ENCODE results near the gene CEP112. TPM values are rescaled to one million over a fixed set of nuclear protein-coding genes. Genes with fewer than 3 reads are reported as not detected.
A peak's percentile ranks its signal among the peaks of the same experiment; 100 is the strongest.

Gene CEP112
- total and polyA plus RNA-seq, 2 of the 13 experiments (the other 11 are each of a cell fraction or from before 2014, with no cell fraction given): 1.2 to 3.4 TPM

DNA sequence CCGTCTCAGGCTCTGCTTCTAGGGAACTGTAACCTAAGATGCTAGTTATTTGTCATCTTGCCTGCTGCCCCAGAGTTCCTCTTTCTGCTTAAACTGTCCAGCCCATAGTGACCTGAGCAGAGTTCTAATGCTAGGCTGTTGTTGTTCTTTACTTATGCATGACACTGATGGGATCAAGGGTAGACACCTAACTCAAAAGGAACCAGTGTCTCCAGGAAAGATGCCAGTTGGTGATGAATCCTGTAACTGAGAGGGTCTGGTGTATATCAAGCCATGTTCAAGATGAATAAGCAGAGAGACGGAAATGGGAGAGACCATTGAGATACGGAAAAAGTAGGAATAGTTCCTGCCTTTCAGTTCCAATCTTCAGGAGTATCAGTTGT lies 23.6 kb upstream of the CEP112 start:
- Histone ChIP-seq H3K4me2 (ENCODE audit: low read depth, low read length) (no peak overlapping the region), H4K20me1 (ENCODE audit: insufficient read depth, low read length) (peaks cover 4% of the 10 kb centered on the region), H3K79me2 (ENCODE audit: insufficient read depth, low read length) (peaks cover 2% of the 10 kb centered on the region), H3K4me3 (replicated peaks in 1 of 3; ENCODE audit: insufficient read depth in 1 of 3, low read depth in 2 of 3, low read length in 3 of 3) (no peak overlapping the region), H3K36me3 (replicated peaks in 1 of 2; ENCODE audit: control insufficient read depth in 1 of 2, insufficient read depth in 2 of 2, low read length in 2 of 2) (peaks cover 30 to 80% of the 10 kb centered on the region in 2 experiments), H3K9ac (ENCODE audit: insufficient read depth, low read depth, low read length) (no peak overlapping the region), H3K9me3 (ENCODE audit: low read length) (no peaks in the 10 kb centered on the region), H3K27ac (ENCODE audit: extremely low read length, insufficient read depth, low read length) (no peak overlapping the region), H3K27me3 (ENCODE audit: control insufficient read depth in 1 of 2, insufficient read depth in 2 of 2, low read length in 2 of 2) (no peaks in the 10 kb centered on the region), H3K4me1 (ENCODE audit: insufficient read depth, low read length) (peaks cover 58% of the 10 kb centered on the region), H2AFZ (ENCODE audit: low read length) (no peak overlapping the region)
- FAIRE-seq (no peak), DNase-seq (ENCODE audit: low spot score) (no peak), ATAC-seq (no peak)
- intact Hi-C loops (cut with micrococcal nuclease; ENCODE audit: unreplicated experiment): no loop called here
- CTCF ChIA-PET (ENCODE audit: low intra/inter-chr PET ratio, low total read pairs): no interaction called here
- TSS peak; percentile 0 for BruUV-seq (replicated peaks)
- POLR2A ChIA-PET: no interaction called here
- TF ChIP-seq ZNF354B (CRISPR knock-in tag; IDR thresholded peaks at IDR 0.05) (0 out of 2 replicates have a peak, but pooled peaks have one; percentile 54), RBM22 (optimal IDR thresholded peaks at IDR 0.05; ENCODE audit: low read length) (peak; percentile 51), POLR2A (IDR thresholded peaks at IDR 0.05; ENCODE audit: insufficient read depth in 1 of 2, low read depth in 2 of 2, low read length in 2 of 2) (peak in 1 of 2 experiments; percentile 6; a peak in 2 of 4 replicates), POLR2AphosphoS5 (IDR thresholded peaks at IDR 0.05; ENCODE audit: low read depth, low read length) (peak; percentile 62), ZNF570 (CRISPR knock-in tag; IDR thresholded peaks at IDR 0.05; ENCODE audit: borderline replicate concordance) (no peak), ZNF230 (CRISPR knock-in tag; IDR thresholded peaks at IDR 0.05) (no peak), JUNB (CRISPR knock-in tag; IDR thresholded peaks at IDR 0.05; ENCODE audit: borderline replicate concordance) (peak; percentile 14; the same call in 1 of the 2 replicates), PAF1 (CRISPR knock-in tag; IDR thresholded peaks at IDR 0.05) (peak; percentile 72; the same call in 1 of the 2 replicates)
- TF ChIP-seq, protein P1, sequence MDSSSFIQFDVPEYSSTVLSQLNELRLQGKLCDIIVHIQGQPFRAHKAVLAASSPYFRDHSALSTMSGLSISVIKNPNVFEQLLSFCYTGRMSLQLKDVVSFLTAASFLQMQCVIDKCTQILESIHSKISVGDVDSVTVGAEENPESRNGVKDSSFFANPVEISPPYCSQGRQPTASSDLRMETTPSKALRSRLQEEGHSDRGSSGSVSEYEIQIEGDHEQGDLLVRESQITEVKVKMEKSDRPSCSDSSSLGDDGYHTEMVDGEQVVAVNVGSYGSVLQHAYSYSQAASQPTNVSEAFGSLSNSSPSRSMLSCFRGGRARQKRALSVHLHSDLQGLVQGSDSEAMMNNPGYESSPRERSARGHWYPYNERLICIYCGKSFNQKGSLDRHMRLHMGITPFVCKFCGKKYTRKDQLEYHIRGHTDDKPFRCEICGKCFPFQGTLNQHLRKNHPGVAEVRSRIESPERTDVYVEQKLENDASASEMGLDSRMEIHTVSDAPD (CRISPR knock-in tag; IDR thresholded peaks at IDR 0.05): 0 out of 2 replicates have a peak, but pooled peaks have one; percentile 22
- TF ChIP-seq, protein P2, sequence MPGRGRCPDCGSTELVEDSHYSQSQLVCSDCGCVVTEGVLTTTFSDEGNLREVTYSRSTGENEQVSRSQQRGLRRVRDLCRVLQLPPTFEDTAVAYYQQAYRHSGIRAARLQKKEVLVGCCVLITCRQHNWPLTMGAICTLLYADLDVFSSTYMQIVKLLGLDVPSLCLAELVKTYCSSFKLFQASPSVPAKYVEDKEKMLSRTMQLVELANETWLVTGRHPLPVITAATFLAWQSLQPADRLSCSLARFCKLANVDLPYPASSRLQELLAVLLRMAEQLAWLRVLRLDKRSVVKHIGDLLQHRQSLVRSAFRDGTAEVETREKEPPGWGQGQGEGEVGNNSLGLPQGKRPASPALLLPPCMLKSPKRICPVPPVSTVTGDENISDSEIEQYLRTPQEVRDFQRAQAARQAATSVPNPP (CRISPR knock-in tag; IDR thresholded peaks at IDR 0.05): 0 out of 2 replicates have a peak, but pooled peaks have one; percentile 53
- in situ Hi-C loops (cut with HindIII; ENCODE audit: extremely low pct_ligation_motif_present, low pct_unique_long_range_greater_than_20kb): no loop called here
- WGBS (ENCODE audit: low lambda C conversion rate): 86% methylated on average over 3 of the region's 3 CpGs

All from HepG2 (cell line).